Activated naive CD4-positive, alpha-beta T cell treated with anti-CD3 and anti-CD28 coated beads, Interleukin-2, amount 10 ng/mL, durations not matched to agents 7 days and 5 days (primary cell): ENCODE data around the gene NEURL4.
"Not testable (repeated sequence)": the region's sequence is repeated elsewhere in the genome, so short reads cannot be mapped to it uniquely, and the experiment has no call there.

Experiments
- CTCF ChIA-PET: fragments of 350-600 bp; sonication (Branson Sonifier 250); formaldehyde crosslinking; loops from one replicate; lab custom pipeline; 2021; ENCODE audit warnings: antibody characterized with exemption; lab: Charles Lee
- DNase-seq: peaks from one replicate; pipeline ENCODE4 v3.0.0-alpha.2; 2020
- H3K27ac Mint-ChIP-seq: one replicate; pipeline ENCODE4 v1.8.0; 2021; ENCODE audit warnings: mild to moderate bottlenecking, moderate library complexity, mixed read lengths
- H3K27me3 Mint-ChIP-seq: one replicate; pipeline ENCODE4 v1.8.0; 2021; ENCODE audit warnings: mild to moderate bottlenecking, mixed read lengths
- H3K36me3 Mint-ChIP-seq: one replicate; pipeline ENCODE4 v1.8.0; 2021; ENCODE audit warnings: mixed read lengths
- H3K4me1 Mint-ChIP-seq: one replicate; pipeline ENCODE4 v1.8.0; 2021; ENCODE audit warnings: mixed read lengths
- H3K4me3 Mint-ChIP-seq: one replicate; pipeline ENCODE4 v1.8.0; 2021; ENCODE audit warnings: mild to moderate bottlenecking, moderate library complexity, mixed read lengths
- H3K9me3 Mint-ChIP-seq: one replicate; pipeline ENCODE4 v1.8.0; 2021; ENCODE audit warnings: mixed read lengths

The NEURL4 gene

DNA sequence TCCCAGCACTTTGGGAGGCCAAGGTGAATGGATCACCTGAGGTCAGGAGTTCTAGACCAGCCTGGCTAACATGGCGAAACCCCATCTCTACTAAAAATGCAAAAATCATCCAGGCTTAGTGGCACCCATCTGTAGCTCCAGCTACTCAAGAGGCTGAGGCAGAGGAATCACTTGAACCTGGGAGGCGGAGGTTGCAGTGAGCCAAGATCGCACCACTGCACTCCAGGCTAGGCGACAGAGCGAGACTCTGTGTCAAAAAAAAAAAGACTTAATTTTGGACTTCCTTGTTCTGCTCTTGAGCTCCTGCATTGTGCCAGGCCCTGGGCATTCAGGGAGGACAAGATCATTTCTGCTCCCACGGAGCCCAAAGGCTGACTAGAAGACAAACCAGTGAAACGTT, 8.5 kb upstream of the NEURL4 start:
- H3K4me3 Mint-ChIP-seq, result peak overlapping the region; percentile 88
- H3K27ac Mint-ChIP-seq, result peak overlapping the region; percentile 95
- not testable (repeated sequence) for H3K27me3 Mint-ChIP-seq, DNase-seq, H3K9me3 Mint-ChIP-seq
- peaks cover 39% of the 10 kb centered on the region for H3K36me3 Mint-ChIP-seq
- CTCF ChIA-PET, result interaction anchor here (1.2 to 6.3 kb wide), 9 partner anchors 8 to 223 kb away, joined by 5 to 54 read pairs (median 13); partner anchors contain the start of genes GPS2 and TMEM95
- H3K4me1 Mint-ChIP-seq, result peaks cover 66% of the 10 kb centered on the region

DNA sequence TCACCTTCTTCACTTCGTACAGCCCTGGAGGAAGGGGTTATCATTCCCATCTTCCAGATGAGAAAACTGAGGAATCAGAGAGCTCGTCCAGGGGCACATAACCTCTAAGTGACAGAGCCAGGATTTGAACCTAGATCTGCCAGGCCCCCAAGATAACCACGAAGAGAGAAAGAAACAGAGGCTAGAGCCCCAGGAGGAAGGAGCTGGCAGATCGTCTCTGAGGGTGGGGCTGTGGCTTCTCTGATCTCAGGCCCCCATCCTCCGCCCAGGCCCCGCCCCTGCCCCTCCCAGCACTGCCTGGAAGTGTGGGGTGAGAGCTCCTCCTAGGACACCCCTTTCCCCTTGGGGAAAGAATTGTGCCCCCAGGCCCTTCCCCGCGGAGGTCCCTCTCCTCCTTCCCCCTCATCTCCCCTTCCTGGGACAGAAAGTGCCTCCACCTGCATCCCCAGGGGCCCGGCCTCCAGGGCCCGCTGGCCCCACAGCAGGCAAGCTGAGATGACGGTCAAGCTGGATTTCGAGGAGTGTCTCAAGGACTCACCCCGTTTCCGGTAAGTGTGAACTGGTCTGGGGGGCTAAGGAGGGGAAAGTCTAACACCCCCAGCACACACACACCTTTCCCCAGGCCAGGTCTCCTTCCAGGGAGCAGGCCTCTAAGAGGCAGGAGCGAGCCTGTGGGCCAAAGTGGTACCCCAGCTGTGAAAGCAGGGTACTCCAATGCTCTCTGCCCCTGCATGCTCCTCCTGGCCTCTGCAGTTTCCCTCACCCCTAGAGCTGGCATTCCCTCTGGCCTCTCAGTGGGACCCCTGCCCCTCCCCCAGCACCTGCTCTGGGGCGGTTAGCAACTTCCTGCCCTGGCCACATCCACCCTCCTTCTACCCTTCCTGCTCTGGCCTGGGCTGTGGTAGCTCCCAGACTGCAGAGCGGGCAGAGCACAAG, 7.4 kb upstream of the NEURL4 start, which contains the start of gene ACAP1:
TSS of gene ACAP1 (plus strand) at position 290 of the 936 bp plus-strand sequence. CDS start at position 496, 206 bp downstream.
- peak within 1 kb of the TSS; percentile 88 for H3K4me3 Mint-ChIP-seq
- H3K27ac Mint-ChIP-seq, result peak within 1 kb of the TSS; percentile 95
- DNase-seq, result peak; percentile 95
- no peaks in the 10 kb centered on the region for H3K27me3 Mint-ChIP-seq
- peaks cover 72% of the 10 kb centered on the region for H3K4me1 Mint-ChIP-seq
- peaks cover 33% of the 10 kb centered on the region for H3K36me3 Mint-ChIP-seq
- H3K9me3 Mint-ChIP-seq, result no peaks in the 10 kb centered on the region
- CTCF ChIA-PET, result interaction anchor here (0.9 to 6.3 kb wide), 14 partner anchors 9 to 224 kb away, joined by 3 to 54 read pairs (median 7); partner anchors contain the start of genes GPS2, NLGN2 and TMEM95

DNA sequence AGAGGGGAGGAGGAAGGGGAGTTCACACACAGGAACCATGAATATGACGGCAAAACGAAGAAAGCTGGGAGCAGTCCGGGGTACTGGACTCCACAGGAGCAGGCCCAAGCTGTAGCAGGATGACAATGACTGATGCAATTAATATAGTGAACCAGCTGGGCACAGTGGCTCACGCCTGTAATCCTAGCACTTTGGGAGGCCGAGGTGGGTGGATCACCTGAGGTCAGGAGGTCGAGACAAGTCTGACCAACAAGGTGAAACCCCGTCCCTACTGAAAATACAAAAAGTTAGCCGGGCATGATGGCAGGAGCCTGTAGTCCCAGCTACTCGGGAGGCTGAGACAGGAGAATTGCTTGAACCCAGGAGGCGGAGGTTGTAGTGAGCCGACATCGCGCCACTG, 6.6 kb upstream of the NEURL4 start:
- not testable (repeated sequence) for H3K9me3 Mint-ChIP-seq, DNase-seq, H3K27me3 Mint-ChIP-seq
- H3K27ac Mint-ChIP-seq, result peak overlapping the region; percentile 95
- H3K4me1 Mint-ChIP-seq, result peaks cover 76% of the 10 kb centered on the region
- CTCF ChIA-PET, result interaction anchor here (0.9 to 6.3 kb wide), 12 partner anchors 10 to 101 kb away, joined by 3 to 54 read pairs (median 9); partner anchors contain the start of genes GPS2, NLGN2 and TMEM95
- H3K36me3 Mint-ChIP-seq, result peaks cover 28% of the 10 kb centered on the region
- H3K4me3 Mint-ChIP-seq, result peak overlapping the region; percentile 88

DNA sequence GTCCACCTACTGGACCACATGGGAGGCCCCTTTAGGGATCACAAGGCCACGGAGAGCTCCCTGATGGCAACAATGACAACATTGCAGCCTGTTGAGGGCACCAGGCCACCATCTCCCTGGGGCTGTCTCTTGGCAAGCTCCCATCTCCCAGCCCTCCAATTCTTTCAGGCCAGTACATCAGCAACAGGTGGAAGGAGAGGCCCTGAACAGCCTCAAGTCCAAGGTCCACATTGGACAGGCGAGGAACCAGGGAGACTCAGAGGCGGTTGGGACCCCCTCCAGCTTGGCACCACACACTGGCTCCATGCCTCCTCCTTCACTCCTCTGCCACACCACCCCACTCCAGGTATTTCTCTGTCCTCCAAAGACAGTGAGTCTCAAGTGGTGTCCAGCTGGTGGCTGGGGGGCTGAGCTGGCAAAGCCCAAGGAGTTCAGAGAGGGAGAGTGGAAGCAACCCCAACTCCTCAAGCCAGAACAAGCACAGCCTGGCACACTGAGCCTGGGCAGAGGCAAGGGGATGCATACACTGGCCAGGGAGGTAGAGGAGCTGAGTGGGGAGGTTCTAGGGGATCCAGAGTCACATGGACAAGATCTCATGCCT, 5.9 kb upstream of the NEURL4 start:
- no peak overlapping the region for H3K27ac Mint-ChIP-seq
- CTCF ChIA-PET, result interaction anchor here (1.3 to 6.3 kb wide), 3 partner anchors 9 to 39 kb away, joined by 3 to 54 read pairs (median 29); no protein-coding TSS in a partner anchor
- H3K36me3 Mint-ChIP-seq, result peaks cover 23% of the 10 kb centered on the region
- no peak for DNase-seq
- peaks cover 76% of the 10 kb centered on the region for H3K4me1 Mint-ChIP-seq
- H3K4me3 Mint-ChIP-seq, result peak overlapping the region; percentile 88
- H3K27me3 Mint-ChIP-seq, result no peaks in the 10 kb centered on the region
- no peaks in the 10 kb centered on the region for H3K9me3 Mint-ChIP-seq

DNA sequence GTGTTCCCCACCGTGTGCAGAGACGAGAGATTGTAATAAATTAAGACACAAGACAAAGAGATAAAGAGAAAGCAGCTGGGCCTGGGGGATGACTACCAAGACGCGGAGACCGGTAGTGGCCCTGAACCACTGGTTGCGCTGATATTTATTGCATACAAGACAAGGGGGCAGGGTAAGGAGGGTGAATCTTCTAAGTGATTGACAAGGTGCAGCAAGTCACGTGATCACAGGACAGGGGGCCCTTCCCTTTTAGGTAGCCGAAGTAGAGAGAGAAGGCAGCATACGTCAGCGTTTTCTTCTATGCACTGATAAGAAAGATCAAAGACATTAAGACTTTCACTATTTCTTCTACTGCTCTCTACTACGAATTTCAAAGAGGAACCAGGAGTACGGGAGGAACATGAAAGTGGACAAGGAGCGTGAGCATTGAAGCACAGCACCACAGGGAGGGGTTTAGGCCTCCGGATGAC, 3.5 kb upstream of the NEURL4 start:
- DNase-seq, result peak; percentile 62
- H3K27me3 Mint-ChIP-seq, H3K9me3 Mint-ChIP-seq, CTCF ChIA-PET: not testable (repeated sequence)
- H3K27ac Mint-ChIP-seq, result peak overlapping the region; percentile 86
- peak overlapping the region; percentile 48 for H3K4me3 Mint-ChIP-seq
- peaks cover 79% of the 10 kb centered on the region for H3K4me1 Mint-ChIP-seq
- peaks cover 11% of the 10 kb centered on the region for H3K36me3 Mint-ChIP-seq

DNA sequence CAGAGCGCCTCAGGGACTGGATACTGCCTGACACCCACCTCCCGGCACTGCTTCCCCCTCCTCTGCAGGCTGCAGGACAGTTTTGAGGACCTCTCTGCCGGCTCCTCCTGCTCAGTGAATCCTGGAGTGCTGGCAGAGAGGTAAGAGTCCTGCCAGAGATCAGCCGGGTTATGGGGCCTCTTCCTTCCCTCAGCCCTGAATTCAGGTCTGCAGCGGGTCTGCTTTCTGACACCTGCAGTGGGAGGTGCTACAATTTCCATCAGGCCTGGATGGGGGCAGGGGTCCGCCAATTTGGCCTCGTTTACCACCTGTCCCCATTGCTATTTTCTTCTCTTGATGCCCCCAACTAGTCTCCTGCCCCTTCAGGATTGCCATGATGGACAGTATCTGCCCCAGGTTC, 3.0 kb upstream of the NEURL4 start:
- Mint-ChIP-seq H3K27me3 (no peaks in the 10 kb centered on the region), H3K27ac (peak overlapping the region; percentile 86), H3K9me3 (no peaks in the 10 kb centered on the region), H3K36me3 (peaks cover 6% of the 10 kb centered on the region), H3K4me3 (peak overlapping the region; percentile 48), H3K4me1 (peaks cover 79% of the 10 kb centered on the region)
- DNase-seq, result no peak
- CTCF ChIA-PET, result no interaction called here

DNA sequence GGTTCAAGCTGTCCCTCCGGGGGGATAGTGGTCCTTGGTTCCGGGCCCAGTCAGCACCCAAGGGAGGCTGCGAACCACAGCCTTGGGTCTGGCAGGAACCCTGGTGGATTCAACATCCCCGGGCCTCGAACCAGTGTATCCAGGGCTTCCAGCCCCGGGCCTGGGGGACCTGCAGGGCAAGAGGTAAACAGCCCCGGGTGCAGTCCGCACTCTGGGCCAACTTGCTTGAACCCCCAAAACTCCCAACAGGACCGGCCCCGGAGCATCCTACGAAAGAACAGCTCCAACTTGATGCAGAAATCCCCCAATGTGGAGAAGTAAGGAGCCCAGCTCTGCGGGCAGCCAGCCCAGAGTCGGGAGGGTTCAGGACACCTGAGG, 1.5 kb upstream of the NEURL4 start:
- peak overlapping the region; percentile 58 for H3K27ac Mint-ChIP-seq
- no peaks in the 10 kb centered on the region for H3K36me3 Mint-ChIP-seq
- H3K27me3 Mint-ChIP-seq, result no peaks in the 10 kb centered on the region
- H3K4me1 Mint-ChIP-seq, result peaks cover 73% of the 10 kb centered on the region
- CTCF ChIA-PET, result interaction anchor here (0.7 to 2.0 kb wide), 3 partner anchors 14 to 230 kb away, joined by 3 to 7 read pairs (median 4); no protein-coding TSS in a partner anchor
- H3K9me3 Mint-ChIP-seq, result no peaks in the 10 kb centered on the region
- H3K4me3 Mint-ChIP-seq, result peak overlapping the region; percentile 94
- no peak for DNase-seq

DNA sequence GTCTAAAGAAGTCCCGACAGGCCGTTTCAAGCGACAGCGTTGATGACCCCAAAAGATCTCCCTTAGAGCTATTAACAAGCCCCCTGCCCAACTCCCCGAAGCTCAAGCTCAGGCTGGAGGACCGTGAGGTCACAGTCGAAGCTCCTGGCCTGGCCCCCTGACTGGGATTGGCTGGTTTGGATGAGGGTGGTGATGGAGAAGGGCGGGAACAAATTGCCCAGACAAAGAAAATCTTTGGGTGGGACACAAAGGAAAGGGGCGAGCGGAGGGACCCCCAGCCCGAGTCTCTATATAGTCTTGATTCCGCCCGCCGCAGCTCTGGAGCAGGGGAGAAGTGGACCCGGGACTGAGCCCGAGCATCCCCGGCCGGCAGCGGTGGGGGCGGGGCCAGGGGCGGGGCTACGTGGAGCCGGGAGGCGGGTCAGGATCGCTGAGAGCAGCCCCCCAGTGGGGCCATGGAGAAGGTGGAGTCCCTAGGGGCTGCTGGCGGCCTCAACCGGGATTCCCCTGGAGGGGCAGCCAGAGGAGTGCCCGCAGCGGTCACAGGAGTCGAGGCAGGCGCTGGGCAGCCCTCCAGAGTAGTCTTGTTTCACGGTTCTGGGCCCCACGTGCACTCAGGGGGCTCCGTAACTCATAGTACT, 982 bp upstream of the NEURL4 start:
- Mint-ChIP-seq H3K27ac (peak overlapping the region; percentile 96), H3K4me1 (peaks cover 67% of the 10 kb centered on the region), H3K9me3 (no peaks in the 10 kb centered on the region), H3K36me3 (no peaks in the 10 kb centered on the region), H3K27me3 (no peaks in the 10 kb centered on the region), H3K4me3 (peak overlapping the region; percentile 94)
- CTCF ChIA-PET, result interaction anchor here (0.9 to 2.0 kb wide), 11 partner anchors 10 to 357 kb away, joined by 3 to 7 read pairs (median 4); partner anchors contain the start of genes TMEM95 and TP53
- DNase-seq, result peak; percentile 87

DNA sequence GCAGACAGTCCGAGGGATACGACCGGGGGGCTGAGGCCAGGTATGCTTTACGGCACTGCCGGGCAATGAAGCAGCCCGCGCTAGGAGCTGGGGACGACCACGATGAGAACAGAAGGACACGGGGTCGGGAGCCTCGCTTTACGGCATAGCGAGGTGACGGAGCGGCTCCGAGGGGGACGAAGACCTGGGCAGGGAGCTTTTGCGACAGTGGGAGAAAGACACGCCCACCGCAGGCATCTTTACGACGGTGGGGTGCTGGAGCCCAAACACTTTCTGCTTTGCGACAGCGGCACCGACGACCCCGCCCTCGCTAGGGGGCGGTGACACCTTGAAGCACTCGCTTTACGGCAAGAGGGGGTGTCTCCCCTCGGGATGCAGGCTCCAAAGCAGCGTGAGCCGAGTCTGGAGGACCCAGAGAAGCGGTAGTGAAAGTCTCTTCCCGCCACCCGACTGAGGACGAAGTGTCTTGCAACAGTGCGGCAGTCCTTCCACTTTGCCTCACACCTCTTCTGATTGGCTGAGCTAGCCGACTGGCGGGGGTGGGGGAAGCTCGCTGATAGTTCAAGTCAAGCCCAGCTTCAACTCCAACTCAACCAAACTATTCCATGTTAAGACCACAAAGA, 350 bp upstream of the NEURL4 start:
- Mint-ChIP-seq H3K36me3 (no peaks in the 10 kb centered on the region), H3K4me3 (peak overlapping the region; percentile 94), H3K27ac (peak overlapping the region; percentile 96), H3K27me3 (no peaks in the 10 kb centered on the region), H3K4me1 (peaks cover 63% of the 10 kb centered on the region), H3K9me3 (no peaks in the 10 kb centered on the region)
- CTCF ChIA-PET, result interaction anchor here (0.9 to 2.0 kb wide), 11 partner anchors 9 to 358 kb away, joined by 3 to 7 read pairs (median 4); partner anchors contain the start of genes TMEM95 and TP53
- peak; percentile 98 for DNase-seq

DNA sequence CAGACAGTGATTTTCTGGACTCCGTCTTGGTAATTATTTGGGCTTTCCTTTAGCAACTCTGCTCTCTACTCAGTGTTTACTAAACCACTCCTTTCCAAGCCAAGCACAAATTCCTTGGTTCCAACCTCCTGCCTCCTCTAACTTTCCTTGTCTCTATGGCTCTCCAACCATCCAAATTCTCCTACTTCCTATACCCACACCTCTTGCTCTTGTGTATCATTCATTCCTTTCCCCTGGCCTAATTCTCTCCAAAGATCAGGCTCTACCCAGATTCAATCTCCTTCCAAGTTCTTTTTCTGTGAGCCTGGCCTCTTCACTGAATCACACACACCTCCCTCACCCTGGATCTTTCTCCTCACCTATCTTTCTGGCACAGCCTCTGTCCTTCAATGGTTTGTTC, 1.1 kb downstream of the NEURL4 start:
- Mint-ChIP-seq H3K27ac (peak overlapping the region; percentile 25), H3K27me3 (no peaks in the 10 kb centered on the region), H3K36me3 (peaks cover 13% of the 10 kb centered on the region), H3K4me3 (peak overlapping the region; percentile 94), H3K9me3 (no peaks in the 10 kb centered on the region), H3K4me1 (peaks cover 55% of the 10 kb centered on the region)
- CTCF ChIA-PET, result interaction anchor here (1.7 to 2.0 kb wide), 2 partner anchors 8 to 32 kb away, joined by 4 to 6 read pairs; no protein-coding TSS in a partner anchor
- DNase-seq, result no peak

DNA sequence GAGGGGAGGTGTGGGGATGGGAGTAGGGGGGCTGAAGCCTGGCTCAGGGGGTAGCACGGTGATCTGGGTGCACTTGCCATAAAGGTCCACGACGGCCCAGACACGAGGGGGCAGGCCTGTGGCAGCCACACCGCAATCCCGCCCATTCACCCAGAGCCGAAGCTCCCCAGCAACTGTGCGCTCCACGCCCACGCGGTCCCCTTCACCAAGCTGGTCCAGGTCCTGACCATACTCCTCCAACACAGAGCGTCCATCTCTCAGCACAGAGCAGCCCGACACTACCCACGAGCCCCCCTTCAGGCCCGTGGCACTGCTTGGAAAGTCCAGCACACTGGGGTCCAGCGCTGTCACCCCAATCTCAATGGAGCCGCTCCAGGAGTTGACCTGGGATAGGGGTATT, 1.6 kb downstream of the NEURL4 start:
- Mint-ChIP-seq H3K36me3 (peaks cover 16% of the 10 kb centered on the region), H3K4me3 (peak overlapping the region; percentile 43), H3K27ac (no peak overlapping the region), H3K9me3 (no peaks in the 10 kb centered on the region), H3K27me3 (no peaks in the 10 kb centered on the region), H3K4me1 (peaks cover 50% of the 10 kb centered on the region)
- CTCF ChIA-PET, result interaction anchor here (4.3 to 4.8 kb wide), 2 partner anchors 10 to 18 kb away, joined by 29 to 54 read pairs; partner anchors contain the start of gene ACAP1
- DNase-seq, result no peak

DNA sequence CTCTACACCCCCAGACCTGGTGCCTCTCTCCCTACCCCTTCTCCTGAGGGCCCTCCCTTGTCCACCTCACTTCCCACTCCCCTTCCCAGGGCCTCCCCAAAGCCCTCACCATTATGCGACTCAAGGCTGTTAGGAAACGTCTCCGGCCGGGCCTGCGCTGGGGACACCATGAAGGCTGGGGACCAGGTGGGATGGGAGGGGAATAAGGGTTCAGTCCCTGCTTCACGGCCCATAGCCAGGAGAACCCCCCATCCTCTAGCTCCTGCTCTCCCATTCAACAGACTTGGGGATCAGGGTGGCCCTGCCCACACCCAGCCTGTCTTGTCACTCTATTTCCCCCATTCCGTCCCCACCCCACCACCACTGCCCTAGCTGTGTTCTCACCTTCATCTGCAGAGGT, 2.1 kb downstream of the NEURL4 start:
- no peaks in the 10 kb centered on the region for H3K9me3 Mint-ChIP-seq
- H3K36me3 Mint-ChIP-seq, result peaks cover 21% of the 10 kb centered on the region
- no peaks in the 10 kb centered on the region for H3K27me3 Mint-ChIP-seq
- CTCF ChIA-PET, result interaction anchor here (0.9 to 4.8 kb wide), 3 partner anchors 10 to 18 kb away, joined by 3 to 54 read pairs (median 29); partner anchors contain the start of gene ACAP1
- no peak overlapping the region for H3K4me3 Mint-ChIP-seq
- H3K27ac Mint-ChIP-seq, result no peak overlapping the region
- H3K4me1 Mint-ChIP-seq, result peaks cover 46% of the 10 kb centered on the region
- DNase-seq, result no peak

DNA sequence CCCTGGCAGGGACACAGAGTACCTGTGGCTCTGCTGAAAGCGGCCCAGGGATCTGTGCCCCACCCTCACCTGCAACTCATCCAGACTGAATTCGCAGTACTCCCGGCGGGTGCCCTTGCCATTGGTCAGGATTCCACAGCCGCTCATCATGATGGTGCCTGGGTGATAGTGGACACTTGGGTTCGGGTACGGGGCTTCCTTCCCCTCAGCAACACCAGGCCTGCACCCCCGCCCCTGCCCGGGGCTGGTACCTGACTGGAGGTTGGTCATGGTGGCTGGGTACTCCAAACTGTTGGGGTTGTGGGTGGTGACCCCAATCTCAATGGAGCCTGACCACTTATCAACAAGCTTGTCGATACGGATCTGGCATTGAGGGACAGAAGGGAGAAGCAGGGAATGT, 2.9 kb downstream of the NEURL4 start:
- Mint-ChIP-seq H3K27me3 (no peaks in the 10 kb centered on the region), H3K4me1 (peaks cover 40% of the 10 kb centered on the region), H3K9me3 (no peaks in the 10 kb centered on the region), H3K36me3 (peaks cover 25% of the 10 kb centered on the region), H3K27ac (no peak overlapping the region), H3K4me3 (no peak overlapping the region)
- CTCF ChIA-PET, result interaction anchor here (0.5 to 4.8 kb wide), 4 partner anchors 11 to 39 kb away, joined by 3 to 54 read pairs (median 17); partner anchors contain the start of gene ACAP1
- DNase-seq, result no peak
